K562 (cell line): ENCODE data around the gene OIT3. TPM values are rescaled to one million over a fixed set of nuclear protein-coding genes. Genes with fewer than 3 reads are reported as not detected.

Experiments used
- ATF3 ChIP-seq, 2 experiments: fragments of 450-650 bp in 1 of 2; sonication (generic) in 1 of 2; formaldehyde crosslinking in 1 of 2; IDR thresholded peaks in 1 of 2; conservative IDR thresholded peaks in 1 of 2; 2 replicates each; pipeline versions ENCODE4 v1.6.1 to v1.8.1; 2016 to 2023; ENCODE audit warnings: mild to moderate bottlenecking in 2 of 2, moderate library complexity in 2 of 2, inconsistent platforms in 1 of 2, missing genetic modification reagents in 1 of 2
- BCOR ChIP-seq: fragments of 450-650 bp; IDR thresholded peaks from 2 replicates; pipeline ENCODE4 v1.6.1; 2016
- BMI1 ChIP-seq: fragments of 150-350 bp; IDR thresholded peaks from 2 replicates; pipeline ENCODE4 v1.6.1; 2014; ENCODE audit warnings: low read length
- CCAR2 ChIP-seq: fragments of 200-400 bp; formaldehyde crosslinking; IDR thresholded peaks from 2 replicates; pipeline ENCODE4 v1.6.1; 2017; ENCODE audit warnings: mild to moderate bottlenecking, low read depth, low read length
- DDX20 ChIP-seq: fragments of 450-650 bp; IDR thresholded peaks from 2 replicates; pipeline ENCODE4 v1.6.1; 2016; ENCODE audit warnings: missing genetic modification characterization, low read depth, mild to moderate bottlenecking, missing compliant biosample characterization, moderate library complexity
- FOXJ3 ChIP-seq: sonication (generic); formaldehyde crosslinking; IDR thresholded peaks from 2 replicates; pipeline ENCODE4 v1.4.0; 2020; ENCODE audit warnings: mild to moderate bottlenecking, missing genetic modification reagents
- GTF2F1 ChIP-seq: IDR thresholded peaks from 2 replicates; pipeline ENCODE4 v1.6.1; 2011; ENCODE audit warnings: low read depth, low read length, improper control_type of control experiment
- HMBOX1 ChIP-seq: sonication (generic); IDR thresholded peaks from 2 replicates; pipeline ENCODE4 v1.6.1; 2016
- MTA2 ChIP-seq: fragments of 450-650 bp; IDR thresholded peaks from 2 replicates; pipeline ENCODE4 v1.6.1; 2016; ENCODE audit warnings: low read depth
- PCBP2 ChIP-seq: fragments of 200-400 bp; formaldehyde crosslinking; IDR thresholded peaks from 2 replicates; pipeline ENCODE4 v1.6.1; 2018; ENCODE audit warnings: low read length, low read depth, mild to moderate bottlenecking, moderate library complexity; ENCODE audit not compliant: poor library complexity, severe bottlenecking
- RBM17 ChIP-seq: fragments of 200-400 bp; formaldehyde crosslinking; IDR thresholded peaks from 2 replicates; pipeline ENCODE4 v1.6.1; 2017; ENCODE audit warnings: low read depth, mild to moderate bottlenecking, low read length, borderline replicate concordance
- SNRNP70 ChIP-seq: fragments of 200-400 bp; formaldehyde crosslinking; optimal IDR thresholded peaks from 2 replicates; pipeline ENCODE3; 2017; ENCODE audit warnings: low read depth, low read length
- STAT5B ChIP-seq: fragments of 250-450 bp; sonication (Bioruptor Pico); IDR thresholded peaks from 2 replicates; pipeline ENCODE4 v1.8.0; 2021; ENCODE audit warnings: mild to moderate bottlenecking, inconsistent platforms
- ZBTB7A ChIP-seq: IDR thresholded peaks from 2 replicates; pipeline ENCODE4 v1.6.1; 2011; ENCODE audit warnings: low read depth, mild to moderate bottlenecking, low read length, moderate library complexity, borderline replicate concordance; ENCODE audit not compliant: control insufficient read depth
- ZC3H4 ChIP-seq: sonication (generic); formaldehyde crosslinking; IDR thresholded peaks from 2 replicates; pipeline ENCODE4 v1.9.0; 2021; ENCODE audit warnings: missing genetic modification reagents, borderline replicate concordance
- ZNF124 ChIP-seq: sonication (generic); formaldehyde crosslinking; IDR thresholded peaks from 2 replicates; pipeline ENCODE4 v1.8.1; 2022; ENCODE audit warnings: missing genetic modification reagents
- ZNF224 ChIP-seq: sonication (generic); formaldehyde crosslinking; IDR thresholded peaks from 2 replicates; pipeline ENCODE4 v1.8.0; 2022; ENCODE audit warnings: mild to moderate bottlenecking, missing genetic modification reagents
- ZNF316 ChIP-seq: fragments of 450-650 bp; IDR thresholded peaks from 2 replicates; pipeline ENCODE4 v1.6.1; 2016
- ZNF384 ChIP-seq: IDR thresholded peaks from 2 replicates; pipeline ENCODE4 v1.6.1; 2012; ENCODE audit warnings: low read depth, low read length, improper control_type of control experiment
- ZNF561 ChIP-seq: fragments of 450-650 bp; formaldehyde crosslinking; conservative IDR thresholded peaks from 2 replicates; pipeline ENCODE4 v1.4.0; 2020; ENCODE audit warnings: mild to moderate bottlenecking, moderate library complexity
- ZNF655 ChIP-seq: fragments of 250-450 bp; sonication (Bioruptor Pico); IDR thresholded peaks from 2 replicates; pipeline ENCODE4 v1.5.0; 2021
- polyA plus RNA-seq, 8 experiments: library from polyadenylated mRNA; depleted of rRNA in 4 of 8; stranded (reverse) in 5 of 8; unstranded in 3 of 8; fragments of >200 nt; fragmentation: Nextera tagmentation in 2 of 8; fragmentation: Illumina TruSeq in 1 of 8; extraction: Ambion mirVana in 2 of 8; extraction: Trizol in 1 of 8; gene quantifications; 2 replicates each; pipeline versions ENCODE4 v1.2.1 to v1.2.3, GENCODE V29; 2011 to 2014; ENCODE audit warnings: inconsistent platforms in 1 of 8, missing spikeins in 1 of 8
- total RNA-seq, 7 experiments: library from RNA; depleted of rRNA in 6 of 7; stranded (reverse); fragments of >200 nt in 6 of 7; fragmentation: Illumina TruSeq in 2 of 7; extraction: Trizol in 2 of 7; gene quantifications; 2 replicates each; pipeline versions ENCODE4 v1.2.1 to v1.2.3, GENCODE V29; 2011 to 2021; ENCODE audit warnings: low replicate concordance in 1 of 7
- TF ChIP-seq, protein P1 (sequence below), 3 experiments: fragments of 200-800 bp in 1 of 3; sonication (Bioruptor generic) in 1 of 3; sonication (generic) in 1 of 3; formaldehyde crosslinking in 1 of 3; IDR thresholded peaks; 2 replicates each; pipeline versions ENCODE4 v1.6.1 to v1.8.0; 2016 to 2022; ENCODE audit warnings: mild to moderate bottlenecking in 2 of 3, missing compliant biosample characterization in 2 of 3, missing genetic modification characterization in 2 of 3, missing genetic modification reagents in 1 of 3
- TF ChIP-seq, protein P2 (sequence below): fragments of 250-450 bp; sonication (Bioruptor Pico); IDR thresholded peaks from 2 replicates; pipeline ENCODE4 v1.8.0; 2022; ENCODE audit warnings: moderate library complexity, mild to moderate bottlenecking, inconsistent platforms

The OIT3 gene
- total and polyA plus RNA-seq, 9 of the 15 experiments (the other 6 are each of a cell fraction or from before 2014, with no cell fraction given): not detected

DNA sequence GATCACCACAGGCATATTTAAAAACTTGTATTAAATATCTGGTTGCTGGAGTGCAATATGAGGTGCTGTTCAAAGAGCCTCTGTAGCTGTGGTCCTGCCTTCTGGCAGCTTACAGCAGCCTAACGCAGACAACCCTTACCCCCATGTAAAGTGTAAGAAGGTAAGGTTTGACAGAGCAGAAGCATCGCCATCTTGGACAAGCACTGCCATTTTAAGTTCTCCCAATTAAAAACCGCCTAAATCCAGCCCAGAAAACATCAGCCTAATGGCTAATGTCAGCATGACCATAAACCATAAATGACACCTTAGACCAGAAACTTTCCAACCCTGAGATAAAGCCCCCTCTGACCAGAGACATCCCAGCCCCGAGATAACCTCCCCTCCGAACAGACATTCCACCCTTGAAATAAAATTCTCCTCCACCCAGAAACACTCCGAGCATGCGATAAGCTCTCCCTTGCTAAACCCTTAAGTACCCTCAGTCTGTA, 5.3 kb upstream of the OIT3 start (continued):
- TF ChIP-seq PCBP2 (no peak), BMI1 (no peak), SNRNP70 (no peak), RBM17 (no peak), BCOR (no peak), STAT5B (CRISPR knock-in tag) (peak; percentile 51; the same call in 1 of the 2 replicates), ATF3 (IDR thresholded peaks at IDR 0.05) (no peak), ATF3 (CRISPR knock-in tag; conservative IDR thresholded peaks at IDR 0.05) (no peak), ZNF124 (CRISPR knock-in tag) (no peak), ZNF224 (CRISPR knock-in tag) (no peak), ZNF384 (no peak), FOXJ3 (no peak), MTA2 (peak; percentile 35; the same call in 1 of the 2 replicates), ZBTB7A (no peak), ZC3H4 (no peak), ZNF561 (CRISPR knock-in tag) (no peak), HMBOX1 (no peak), ZNF316 (no peak), DDX20 (peak; percentile 77; the same call in 1 of the 2 replicates), ZNF655 (CRISPR knock-in tag) (no peak), CCAR2 (no peak), GTF2F1 (no peak)
- TF ChIP-seq, protein P1, sequence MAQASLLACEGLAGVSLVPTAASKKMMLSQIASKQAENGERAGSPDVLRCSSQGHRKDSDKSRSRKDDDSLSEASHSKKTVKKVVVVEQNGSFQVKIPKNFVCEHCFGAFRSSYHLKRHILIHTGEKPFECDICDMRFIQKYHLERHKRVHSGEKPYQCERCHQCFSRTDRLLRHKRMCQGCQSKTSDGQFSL (CRISPR knock-in tag; IDR thresholded peaks at IDR 0.05): no peak
- TF ChIP-seq, protein P1 (tag; IDR thresholded peaks at IDR 0.05): peak in 1 of 2 experiments; percentile 85; a peak in 2 of 4 replicates
- TF ChIP-seq, protein P2, sequence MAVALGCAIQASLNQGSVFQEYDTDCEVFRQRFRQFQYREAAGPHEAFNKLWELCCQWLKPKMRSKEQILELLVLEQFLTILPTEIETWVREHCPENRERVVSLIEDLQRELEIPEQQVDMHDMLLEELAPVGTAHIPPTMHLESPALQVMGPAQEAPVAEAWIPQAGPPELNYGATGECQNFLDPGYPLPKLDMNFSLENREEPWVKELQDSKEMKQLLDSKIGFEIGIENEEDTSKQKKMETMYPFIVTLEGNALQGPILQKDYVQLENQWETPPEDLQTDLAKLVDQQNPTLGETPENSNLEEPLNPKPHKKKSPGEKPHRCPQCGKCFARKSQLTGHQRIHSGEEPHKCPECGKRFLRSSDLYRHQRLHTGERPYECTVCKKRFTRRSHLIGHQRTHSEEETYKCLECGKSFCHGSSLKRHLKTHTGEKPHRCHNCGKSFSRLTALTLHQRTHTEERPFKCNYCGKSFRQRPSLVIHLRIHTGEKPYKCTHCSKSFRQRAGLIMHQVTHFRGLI: no peak
